M059J (cell line): ENCODE data around the gene IPO11. TPM values are rescaled to one million over a fixed set of nuclear protein-coding genes. Genes with fewer than 3 reads are reported as not detected.
"Not testable (repeated sequence)": the region's sequence is repeated elsewhere in the genome, so short reads cannot be mapped to it uniquely, and the experiment has no call there.

Experiments used
- DNase-seq: peaks from one replicate; pipeline ENCODE4 v3.0.0-alpha.2; 2012; ENCODE audit warnings: low read depth
- total RNA-seq: library from RNA; depleted of rRNA; stranded (reverse); fragments of >200 nt; shearing (Covaris generic); gene quantifications from 2 replicates; pipeline ENCODE4 v1.2.3, GENCODE V29; 2014

Gene IPO11
- total RNA-seq, 1 experiment from 2014 or later, result 24.5 TPM

DNA sequence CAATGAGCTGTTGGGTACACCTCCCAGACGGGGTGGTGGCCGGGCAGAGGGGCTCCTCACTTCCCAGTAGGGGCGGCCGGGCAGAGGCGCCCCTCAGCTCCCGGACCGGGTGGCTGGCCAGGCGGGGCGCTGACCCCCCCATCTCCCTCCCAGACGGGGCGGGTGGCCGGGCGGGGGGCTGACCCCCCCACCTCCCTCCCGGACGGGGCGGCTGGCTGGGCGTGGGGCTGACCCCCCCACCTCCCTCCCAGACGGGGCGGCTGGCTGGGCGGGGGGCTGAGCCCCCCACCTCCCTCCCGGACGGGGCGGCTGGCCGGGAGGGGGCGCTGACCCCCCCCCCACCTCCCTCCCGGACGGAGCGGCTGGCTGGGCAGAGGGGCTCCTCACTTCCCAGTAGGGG is 100.5 kb downstream of the IPO11 start:
- not testable (repeated sequence) for DNase-seq

DNA sequence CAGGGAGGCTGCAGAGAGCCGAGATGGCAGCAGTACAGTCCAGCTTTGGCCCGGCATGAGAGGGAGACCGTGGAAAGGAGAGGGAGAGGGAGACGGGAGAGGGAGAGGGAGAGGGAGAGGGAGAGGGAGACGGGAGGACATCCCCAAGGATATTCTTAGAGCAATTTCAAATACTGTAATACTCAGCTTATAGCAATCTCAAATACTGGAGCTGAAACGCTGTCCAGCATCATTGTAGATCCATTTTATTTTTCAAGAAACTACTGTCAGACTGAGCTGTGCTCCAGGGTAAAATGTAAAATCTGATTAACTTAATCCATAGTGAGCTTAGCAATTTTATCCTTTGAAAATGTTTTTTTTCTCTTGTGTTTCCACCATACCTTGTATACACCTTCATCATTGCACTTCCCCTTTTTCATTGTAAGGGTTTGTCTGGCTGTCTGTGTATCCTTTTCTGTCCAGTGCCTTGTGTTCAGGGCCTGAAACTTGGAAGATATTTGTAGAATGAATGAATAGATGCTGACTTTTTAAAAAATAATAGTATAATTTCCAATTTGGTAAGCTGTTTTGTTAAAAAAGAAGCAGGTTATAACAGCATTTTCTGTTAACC is 102.1 kb downstream of the IPO11 start:
- no peak for DNase-seq

DNA sequence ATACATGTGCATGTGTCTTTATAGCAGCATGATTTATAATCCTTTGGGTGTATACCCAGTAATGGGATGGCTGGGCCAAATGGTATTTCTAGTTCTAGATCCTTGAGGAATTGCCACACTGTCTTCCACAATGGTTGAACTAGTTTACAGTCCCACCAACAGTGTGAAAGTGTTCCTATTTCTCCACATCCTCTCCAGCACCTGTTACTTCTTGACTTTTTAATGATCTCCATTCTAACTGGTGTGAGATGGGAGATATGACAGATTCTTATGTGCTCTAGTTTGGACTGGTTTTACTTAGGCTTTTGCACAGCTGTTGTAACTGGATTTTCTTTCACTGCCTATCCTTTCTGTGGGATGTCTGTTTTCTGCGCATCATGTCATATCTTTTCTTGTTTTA is 108.2 kb downstream of the IPO11 start:
- not testable (repeated sequence) for DNase-seq

DNA sequence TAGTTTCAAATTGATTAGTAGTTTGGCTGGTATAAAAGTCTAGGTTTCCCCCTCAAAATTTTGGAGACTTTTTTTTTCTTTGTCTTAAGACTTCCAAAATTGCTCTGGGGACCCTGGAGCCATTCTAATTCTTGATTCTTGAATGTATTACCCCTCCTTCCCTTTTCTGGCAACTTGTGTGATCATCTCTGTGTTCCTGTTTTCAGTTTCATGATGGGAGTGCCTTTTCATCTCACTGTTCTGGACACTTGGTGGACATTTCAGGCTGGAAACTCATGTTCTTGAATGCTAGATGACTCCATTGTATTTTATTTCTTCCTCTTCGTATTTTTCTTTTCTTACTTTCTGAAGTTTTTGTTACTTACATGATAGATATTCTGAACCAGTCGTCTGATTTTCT is 108.8 kb downstream of the IPO11 start:
- no peak for DNase-seq

DNA sequence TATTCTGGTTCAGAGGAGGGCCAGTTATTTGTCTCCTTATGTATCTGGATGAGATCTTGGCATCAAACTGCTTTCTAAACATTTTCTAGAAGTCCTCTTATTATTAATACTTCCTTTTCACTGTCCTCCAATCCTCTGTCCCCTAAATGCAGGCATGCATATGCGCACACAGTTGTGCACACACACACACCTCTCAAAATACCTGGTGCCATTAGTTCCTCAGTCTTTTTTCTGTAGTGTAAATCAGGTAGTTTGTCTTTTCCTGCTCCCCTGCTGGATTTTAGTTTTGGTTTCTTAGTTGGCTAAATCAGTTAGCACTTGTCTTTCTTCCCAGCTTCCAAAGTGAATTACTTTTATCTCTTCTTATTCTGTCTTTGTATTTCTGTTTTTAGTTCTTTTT is 110.2 kb downstream of the IPO11 start:
- no peak for DNase-seq

DNA sequence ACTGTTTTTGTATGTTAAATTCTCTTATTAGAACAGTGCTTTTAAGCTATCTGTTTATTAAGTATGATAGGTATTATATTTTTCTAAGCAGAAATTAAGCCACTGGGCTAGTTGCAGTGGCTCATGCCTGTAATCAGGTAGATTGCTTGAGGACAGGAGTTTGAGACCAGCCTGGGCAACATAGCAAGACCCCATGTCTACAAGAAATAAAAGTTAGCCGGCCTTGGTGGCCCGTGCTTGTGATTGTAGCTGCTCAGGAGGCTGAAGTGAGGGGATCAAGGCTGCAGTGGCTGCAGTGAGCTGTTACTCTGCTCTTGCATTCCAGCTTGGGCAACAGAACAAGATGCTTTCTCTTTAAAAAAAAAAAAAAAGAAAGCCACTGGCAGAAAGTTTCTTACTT is 121.0 kb downstream of the IPO11 start:
- no peak for DNase-seq

DNA sequence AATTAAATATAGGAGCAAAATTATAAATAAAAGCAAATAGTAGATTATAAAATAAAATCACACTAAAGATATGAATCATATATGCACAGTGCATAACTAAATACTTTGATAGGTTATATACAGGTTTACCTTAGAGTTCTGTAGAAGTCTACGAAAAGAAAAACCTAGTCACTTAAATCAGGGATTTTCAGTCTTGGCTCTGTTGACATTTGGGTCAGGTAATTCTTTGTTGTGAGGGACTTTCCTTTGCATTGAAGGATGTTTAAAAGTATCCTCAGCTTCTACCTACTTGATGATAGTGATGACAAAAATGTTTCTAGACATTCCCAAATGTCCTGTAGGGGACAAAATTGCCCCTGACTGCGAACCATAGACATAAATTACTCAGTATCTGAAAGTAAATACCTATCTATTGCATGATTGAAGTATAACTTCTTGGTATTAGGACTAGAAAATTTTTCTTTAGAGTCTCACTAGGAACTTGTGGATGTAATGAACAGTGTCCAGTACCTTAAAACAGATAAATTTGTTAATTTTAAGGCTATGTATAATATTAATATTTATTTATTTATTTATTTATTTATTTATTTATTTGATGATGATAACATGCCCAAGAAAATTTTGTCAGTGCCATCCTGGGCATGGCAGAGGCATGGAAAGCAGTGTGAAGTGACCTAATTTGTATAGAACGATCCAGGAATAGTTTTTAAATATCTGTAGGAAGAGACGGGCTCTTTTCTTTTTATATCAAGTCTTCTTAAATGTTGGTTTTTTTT is 122.1 kb downstream of the IPO11 start:
- DNase-seq, result no peak

DNA sequence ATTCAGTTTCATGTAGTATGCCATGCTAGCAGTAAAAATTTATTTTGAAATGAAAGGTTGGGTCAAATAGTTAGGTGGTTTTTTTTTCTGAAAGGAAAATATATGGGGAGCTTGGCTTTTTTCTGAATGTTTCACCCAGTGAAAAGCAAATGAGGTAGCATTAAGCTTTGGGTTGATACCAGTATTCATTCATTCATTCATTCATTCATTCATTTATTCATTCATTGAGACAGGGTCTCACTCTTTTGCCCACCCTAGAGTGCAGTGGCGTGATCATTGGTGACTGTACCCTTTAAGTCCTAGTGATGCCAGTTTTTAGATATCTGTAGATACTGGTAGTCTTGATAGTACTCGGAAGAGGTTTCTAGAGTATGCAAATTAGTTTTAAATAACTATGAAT is 123.7 kb downstream of the IPO11 start:
- DNase-seq, result no peak

DNA sequence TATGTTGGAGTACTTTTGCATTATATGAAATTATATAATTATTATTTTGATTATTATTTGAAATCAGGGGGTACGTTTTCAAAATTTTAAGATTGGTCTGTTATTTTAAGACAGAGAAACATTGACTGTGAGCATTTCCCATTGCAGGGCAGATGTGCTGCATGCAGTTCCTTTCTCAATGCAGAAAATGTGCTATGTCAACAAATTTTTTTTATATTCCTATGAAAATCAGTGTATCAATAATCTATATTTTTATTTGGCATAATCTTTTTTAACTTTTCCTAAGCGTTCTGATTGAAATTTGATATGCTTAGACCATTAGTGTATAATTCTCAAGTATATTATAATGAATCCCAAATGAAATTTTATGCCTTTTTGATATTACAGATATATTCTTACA is 124.2 kb downstream of the IPO11 start:
- DNase-seq, result no peak

DNA sequence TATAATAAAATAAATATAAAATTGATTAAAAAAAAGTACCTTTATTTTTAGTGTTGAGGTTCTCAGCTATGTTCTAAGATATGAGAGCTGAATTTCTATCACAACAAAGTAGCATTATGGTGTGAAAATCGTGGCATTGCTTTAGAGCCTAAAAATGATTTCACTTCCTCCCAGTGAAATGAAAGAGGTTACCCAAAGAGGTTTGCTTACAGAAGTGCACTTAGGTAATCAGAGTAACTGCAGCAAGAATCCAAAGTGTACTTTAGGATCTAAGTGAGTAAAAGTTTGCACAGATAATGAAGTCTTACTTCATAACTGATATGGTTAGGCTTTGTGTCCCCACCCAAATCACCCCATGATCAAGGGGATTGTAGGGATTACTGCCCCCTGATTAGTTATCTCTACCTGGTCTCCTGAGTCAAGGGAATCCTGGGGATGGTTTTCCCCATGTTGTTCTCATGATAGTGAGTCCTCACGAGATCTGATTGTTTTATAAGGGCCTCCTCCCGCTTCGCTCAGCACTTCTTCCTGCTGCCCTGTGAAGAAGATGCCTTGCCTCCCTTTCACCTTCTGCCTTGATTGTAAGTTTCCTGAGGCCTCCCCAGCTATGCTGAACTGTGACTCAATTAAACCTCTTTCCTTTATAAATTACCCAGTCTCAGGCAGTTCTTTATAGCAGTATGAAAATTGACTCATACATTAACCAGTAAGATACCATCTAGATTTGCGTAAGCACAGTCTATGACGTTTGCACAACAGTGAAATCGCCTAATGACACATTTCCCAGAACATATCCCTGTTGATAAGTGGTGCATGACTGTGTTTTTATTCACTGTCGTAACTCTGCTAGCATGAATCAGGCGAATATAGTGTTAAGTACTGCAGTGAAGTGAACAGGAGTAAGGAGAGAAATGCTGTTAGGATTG is 125.7 kb downstream of the IPO11 start:
- DNase-seq, result peak; percentile 50

DNA sequence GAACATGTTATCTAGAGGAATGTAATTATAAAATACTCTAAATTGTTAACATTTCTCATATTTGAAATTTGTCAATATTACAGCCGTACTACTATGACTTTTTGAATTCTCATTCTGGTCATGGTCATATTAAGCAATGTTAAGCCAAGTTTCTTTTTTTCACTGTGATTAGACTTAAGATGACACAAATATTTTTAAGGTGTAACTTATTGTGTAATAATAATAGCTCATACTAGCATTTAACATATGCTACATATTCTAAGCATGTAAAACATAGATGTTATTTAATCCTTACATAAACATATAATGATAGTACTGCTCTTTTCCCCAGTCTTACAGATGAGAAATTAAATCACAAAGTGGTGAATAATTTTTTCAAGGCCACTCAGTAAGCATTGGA is 130.2 kb downstream of the IPO11 start:
- DNase-seq, result no peak

DNA sequence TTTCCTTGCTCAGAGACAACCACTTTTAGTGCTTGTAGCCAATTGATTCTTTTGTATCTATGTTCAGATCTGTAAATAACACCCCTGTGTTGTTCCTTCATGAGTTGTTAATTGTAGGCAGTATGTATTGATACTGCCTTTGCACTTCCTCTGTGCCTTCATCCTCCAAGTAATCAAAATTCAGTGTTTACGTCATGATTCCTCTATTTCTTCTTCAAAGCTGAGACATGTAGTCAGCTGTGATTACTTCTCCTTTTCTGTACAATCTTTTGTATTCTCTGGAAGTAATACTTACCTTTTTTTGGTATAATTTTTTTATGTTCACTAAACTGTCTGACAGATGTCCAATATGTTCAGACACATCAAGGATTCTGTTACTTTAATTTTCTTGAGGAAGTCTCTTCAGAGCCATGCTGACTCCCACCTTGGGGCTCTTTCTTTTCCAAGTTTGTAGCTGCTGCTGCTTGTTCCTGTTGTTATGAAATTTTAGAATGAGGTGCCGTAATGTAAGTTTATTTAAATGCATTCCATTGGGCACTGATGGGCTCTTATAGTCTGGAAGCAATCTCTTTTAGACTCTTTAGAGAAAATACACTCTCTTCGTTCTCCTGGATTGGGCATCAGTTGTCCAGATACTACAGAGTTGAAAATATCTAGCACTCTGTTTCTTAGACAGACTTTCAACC is 135.5 kb downstream of the IPO11 start:
- DNase-seq, result no peak

DNA sequence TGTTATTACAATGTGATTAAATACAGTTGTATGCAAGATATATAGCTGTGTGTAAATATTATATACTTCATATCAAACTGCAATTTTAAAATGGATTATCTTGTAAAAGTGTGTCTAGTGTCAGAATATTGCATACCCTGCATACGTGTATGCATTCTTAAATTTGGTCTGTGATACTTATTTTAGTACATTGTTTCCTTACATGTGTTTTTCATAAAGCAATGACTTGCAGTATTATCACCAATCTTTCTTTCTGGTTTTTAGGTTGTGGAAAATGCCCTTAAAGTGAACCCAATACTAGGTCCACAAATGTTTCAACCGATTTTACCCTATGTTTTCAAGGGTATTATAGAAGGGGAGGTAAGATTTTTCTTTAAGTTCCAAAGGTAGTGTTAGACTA is 137.5 kb downstream of the IPO11 start:
- no peak for DNase-seq

DNA sequence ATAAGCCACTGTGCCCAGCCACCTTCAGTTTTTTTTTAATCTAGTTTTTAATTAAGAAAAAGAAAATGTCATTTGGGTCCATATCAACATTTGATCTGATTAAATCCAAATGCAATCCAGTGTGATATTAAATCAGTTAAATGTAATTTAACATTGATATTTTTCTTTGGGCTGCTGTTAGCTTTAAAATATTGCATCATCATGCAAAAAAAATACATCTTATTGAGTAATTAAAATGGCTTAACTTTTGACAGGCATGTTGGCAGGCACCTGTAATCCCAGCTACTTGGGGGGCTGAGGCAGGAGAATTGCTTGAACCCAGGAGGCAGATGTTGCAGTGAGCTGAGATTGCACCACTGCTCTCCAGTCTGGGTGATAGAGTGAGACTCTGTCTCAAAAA is 143.4 kb downstream of the IPO11 start:
- DNase-seq, result no peak

DNA sequence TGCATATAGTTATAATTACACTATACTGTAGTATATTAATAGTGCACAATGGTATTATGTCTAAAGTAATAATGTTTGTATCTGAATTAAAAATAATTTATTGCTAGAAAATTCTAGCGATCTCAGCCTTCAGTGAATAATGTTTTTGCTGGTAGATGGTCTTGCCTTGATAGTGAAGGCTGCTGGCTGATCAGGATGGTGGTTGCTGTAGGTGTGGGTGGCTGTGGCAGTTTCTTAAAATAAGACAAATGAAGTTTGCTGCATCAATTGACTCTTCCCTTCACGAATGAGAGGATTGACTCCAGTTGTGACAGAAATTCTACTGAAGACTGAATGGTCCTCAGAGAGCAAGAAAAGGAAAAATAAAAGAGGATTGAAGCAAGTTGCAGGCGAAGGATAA is 146.4 kb downstream of the IPO11 start:
- DNase-seq, result no peak

DNA sequence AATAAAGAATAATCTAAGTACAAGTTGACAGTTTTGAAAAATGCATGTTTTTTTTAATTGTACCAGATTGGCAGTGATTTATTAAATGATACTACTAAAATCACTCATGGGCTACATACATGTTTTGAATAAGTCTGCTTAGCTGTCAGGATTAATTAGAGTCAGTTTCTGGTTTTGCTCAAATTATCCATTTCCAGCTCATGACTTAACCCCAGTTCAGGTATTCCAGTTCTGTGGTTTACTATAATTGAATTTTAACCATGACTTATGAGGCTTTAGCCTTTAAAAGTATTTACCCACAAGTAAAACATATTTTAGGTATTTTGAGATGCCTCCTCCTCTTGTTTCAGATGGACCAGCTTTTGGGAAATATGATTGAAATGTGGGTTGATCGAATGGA is 148.2 kb downstream of the IPO11 start:
- no peak for DNase-seq

DNA sequence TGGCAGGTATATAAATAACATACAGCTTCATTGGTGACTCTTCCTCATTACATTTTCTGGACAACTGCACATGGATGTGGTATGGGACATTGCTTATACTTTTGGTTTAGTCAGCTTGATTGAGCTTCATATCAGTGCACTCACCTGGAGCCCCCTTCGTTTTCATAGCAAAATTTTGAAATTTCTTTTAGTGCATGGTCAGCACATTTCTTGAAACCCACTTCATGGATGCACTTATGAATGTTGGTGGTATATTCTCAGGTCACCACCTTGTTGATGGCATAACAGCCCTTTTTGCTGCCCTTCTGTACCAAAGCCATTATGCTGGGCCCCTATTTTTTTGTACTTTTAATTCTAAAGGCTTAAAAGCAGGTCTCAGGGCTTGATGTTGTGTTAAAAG is 149.3 kb downstream of the IPO11 start:
- no peak for DNase-seq

DNA sequence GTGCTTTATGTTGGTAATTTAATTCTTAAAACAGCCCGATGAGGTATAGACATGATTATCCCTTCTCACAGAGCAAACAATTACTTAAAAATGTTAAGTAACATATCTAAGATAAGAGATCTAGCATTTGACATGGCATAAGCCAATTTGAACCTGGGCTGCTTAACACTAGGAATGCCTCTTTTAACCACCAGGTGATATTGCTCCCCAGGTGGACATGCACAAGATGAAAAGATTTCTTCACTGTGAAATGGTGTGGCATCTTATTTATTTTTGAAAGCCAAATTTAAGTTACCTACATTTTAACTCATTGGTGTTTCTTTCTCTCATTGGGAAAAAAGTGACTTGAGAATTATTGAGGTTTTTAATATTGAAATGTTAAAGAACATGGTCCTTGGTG is 150.3 kb downstream of the IPO11 start:
- no peak for DNase-seq

DNA sequence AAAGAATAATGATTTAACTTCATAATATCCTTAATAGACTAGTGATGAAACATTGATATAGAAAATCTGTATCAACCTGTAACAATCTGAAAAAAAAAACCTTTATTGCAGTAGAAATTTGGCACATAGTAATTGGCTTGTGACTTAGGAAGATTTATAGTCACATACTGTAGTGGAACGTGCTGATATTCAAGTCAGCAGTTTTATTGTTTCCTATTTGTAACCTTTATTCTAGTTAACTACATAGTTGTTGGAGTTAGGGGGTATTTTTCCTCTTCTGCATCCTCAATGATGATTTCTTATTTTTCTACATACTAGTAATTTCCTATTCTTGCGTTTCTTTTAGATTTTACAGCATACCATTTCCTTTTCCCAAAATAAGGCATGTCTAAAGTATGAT is 151.5 kb downstream of the IPO11 start:
- no peak for DNase-seq

DNA sequence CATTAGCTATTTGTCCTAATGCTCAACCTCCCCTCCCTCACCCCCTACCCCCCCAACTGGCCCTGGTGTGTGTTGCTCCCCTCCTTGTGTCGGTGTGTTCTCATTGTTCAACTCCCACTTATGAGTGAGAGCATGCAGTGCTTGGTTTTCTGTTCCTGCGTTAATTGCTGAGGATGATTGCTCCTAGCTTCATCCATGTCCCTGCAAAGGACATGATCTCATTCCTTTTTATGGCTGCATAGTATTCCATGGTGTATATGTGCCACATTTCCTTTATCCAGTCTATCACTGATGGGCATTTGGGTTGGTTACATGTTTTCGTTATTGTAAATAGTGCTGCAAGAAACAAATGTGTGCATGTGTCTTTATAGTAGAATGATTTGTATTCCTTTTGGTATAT is 153.2 kb downstream of the IPO11 start:
- DNase-seq, result not testable (repeated sequence)

DNA sequence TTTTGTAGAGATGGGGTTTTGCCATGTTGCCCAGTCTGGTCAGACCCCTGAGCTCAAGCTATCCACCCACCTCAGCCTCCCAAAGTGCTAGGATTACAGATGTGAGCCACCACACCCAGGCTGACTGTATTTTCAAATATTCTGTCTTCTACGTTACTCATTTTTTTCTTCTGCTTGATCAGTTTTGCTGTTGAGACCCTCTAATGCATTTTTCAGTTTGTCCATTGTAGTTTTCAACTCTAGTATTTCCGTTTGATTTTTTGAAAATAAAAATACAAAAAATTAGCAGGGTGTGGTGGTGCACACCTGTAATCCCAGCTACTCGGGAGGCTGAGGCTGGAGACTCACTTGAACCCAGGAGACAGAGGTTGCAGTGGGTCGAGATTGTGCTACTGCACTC is 155.6 kb downstream of the IPO11 start:
- DNase-seq, result no peak

DNA sequence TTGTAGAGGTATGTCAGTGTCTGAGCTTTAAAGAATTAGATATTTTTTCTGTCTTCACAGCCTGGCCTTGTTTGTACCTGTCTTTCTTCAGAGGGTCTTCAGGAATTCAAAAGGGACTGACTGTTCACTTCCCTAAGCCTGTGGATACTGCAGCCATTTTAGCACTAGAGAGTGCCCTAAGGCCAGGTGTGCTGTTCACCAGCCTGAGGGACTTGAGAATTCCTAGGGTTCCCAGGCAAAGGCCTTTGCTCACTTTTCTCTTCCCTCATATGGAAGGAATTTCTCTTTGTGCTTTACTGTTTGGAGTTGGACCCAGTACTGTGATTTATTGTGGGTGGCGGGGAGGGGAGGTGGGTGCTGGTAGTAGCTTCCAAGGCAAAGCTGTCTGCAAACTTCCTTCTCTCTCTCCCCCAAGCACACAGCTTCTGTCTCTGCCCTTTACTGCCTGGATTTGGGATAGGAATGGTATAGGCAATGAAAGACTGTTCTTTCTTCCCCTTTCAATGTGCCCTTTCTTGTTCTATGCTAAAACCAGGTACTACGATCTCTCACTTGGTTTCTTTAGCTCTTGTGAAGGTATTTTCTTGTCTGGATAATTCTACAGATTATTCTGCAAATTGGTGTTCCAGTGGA is 156.4 kb downstream of the IPO11 start:
- no peak for DNase-seq
